Mucosa of descending colon (tissue), 3 donors: ENCODE data around the gene CMC2. TPM values are rescaled to one million over a fixed set of nuclear protein-coding genes. Genes with fewer than 3 reads are reported as not detected.

ENCODE experiments used
- ATAC-seq: fragments of 200-7000 bp; cut with Tn5 transposase; one replicate; pipeline ENCODE4 v1.9.1; 2020; ENCODE audit warnings: mild to moderate bottlenecking, moderate library complexity
- DNase-seq, 3 donors: peaks; one replicate each; pipeline ENCODE4 v3.0.0-alpha.2; 2020
- H3K36me3 ChIP-seq: fragments of 200-600 bp; one replicate; pipeline ENCODE4 v1.8.0; 2021; ENCODE audit warnings: low read depth, mild to moderate bottlenecking
- H3K4me1 ChIP-seq: fragments of 200-600 bp; one replicate; pipeline ENCODE4 v1.8.0; 2021; ENCODE audit warnings: low read depth, mild to moderate bottlenecking
- H3K4me3 ChIP-seq: fragments of 200-600 bp; one replicate; pipeline ENCODE4 v1.8.0; 2021; ENCODE audit warnings: mild to moderate bottlenecking
- H3K9me3 ChIP-seq: fragments of 200-600 bp; one replicate; pipeline ENCODE4 v1.8.0; 2021; ENCODE audit warnings: mild to moderate bottlenecking
- CTCF ChIP-seq: fragments of 200-600 bp; IDR thresholded peaks from one replicate; pipeline ENCODE4 v1.8.0; 2022; ENCODE audit warnings: antibody characterized with exemption, mild to moderate bottlenecking
- intact Hi-C, 2 donors: fragments of 100-400 bp; cut with DNase I in 1 of 2; cut with micrococcal nuclease in 1 of 2; formaldehyde crosslinking; loops; one replicate each; pipeline versions ENCODE4 v1.11.0 to v1.11.1; 2022; cut with DNase I, micrococcal nuclease
- total RNA-seq, 3 donors: library from RNA; stranded (reverse); fragmentation: NEBNext Ultra II Directional in 2 of 3; extraction: Animal tissue kit (Norgen Biotek cat#: 25700) in 2 of 3; gene quantifications; one replicate each; pipeline versions ENCODE4 v1.2.1 to v1.2.4, GENCODE V29; 2021 to 2023
- donor health status: DM: no; HTN: no; CAD: no; lungs with moderate emphysema.
- donor health status: DM: no; HTN: no; CAD: no.
- donor health status: DM: no; HTN: yes; CAD: no.

CMC2 gene
- total RNA-seq, 3 donors from 2014 or later: 42.1 to 52.7 (median 51.9) TPM

- intact Hi-C loops: no loop called here
- TF ChIP-seq CTCF: no peak
- DNase-seq (no peak), ATAC-seq (no peak)
- no peak overlapping the region for H3K4me3 ChIP-seq
- no peaks in the 10 kb centered on the region for H3K9me3 ChIP-seq
- H3K4me1 ChIP-seq: no peaks in the 10 kb centered on the region
- no peaks in the 10 kb centered on the region for H3K36me3 ChIP-seq
Measured at GRCh38 chr16:80947708-80948625, 58.7 kb downstream of the CMC2 start.

GRCh38 chr16:80947239-80947638, 59.4 kb downstream of the CMC2 start:
- Histone ChIP-seq H3K9me3 (no peaks in the 10 kb centered on the region), H3K4me3 (no peak overlapping the region), H3K36me3 (no peaks in the 10 kb centered on the region), H3K4me1 (no peaks in the 10 kb centered on the region)
- intact Hi-C loops: no loop called here
- ATAC-seq (no peak), DNase-seq (no peak)
- TF ChIP-seq CTCF: no peak

GRCh38 chr16:80946481-80946880, 60.2 kb downstream of the CMC2 start:
- intact Hi-C loops: no loop called here
- TF ChIP-seq CTCF: no peak
- Histone ChIP-seq H3K9me3 (no peaks in the 10 kb centered on the region), H3K4me1 (no peaks in the 10 kb centered on the region), H3K4me3 (no peak overlapping the region), H3K36me3 (no peaks in the 10 kb centered on the region)
- DNase-seq (no peak), ATAC-seq (no peak)

GRCh38 chr16:80940069-80940856, 66.4 kb downstream of the CMC2 start:
- intact Hi-C loops: no loop called here
- H3K9me3 ChIP-seq: no peaks in the 10 kb centered on the region
- no peak for DNase-seq
- H3K36me3 ChIP-seq: no peaks in the 10 kb centered on the region
- H3K4me1 ChIP-seq: no peaks in the 10 kb centered on the region
- TF ChIP-seq CTCF: no peak
- no peak for ATAC-seq
- no peak overlapping the region for H3K4me3 ChIP-seq

- no peak for DNase-seq
- Histone ChIP-seq H3K4me1 (no peaks in the 10 kb centered on the region), H3K36me3 (no peaks in the 10 kb centered on the region), H3K9me3 (no peaks in the 10 kb centered on the region), H3K4me3 (no peak overlapping the region)
- ATAC-seq: no peak
- no peak for TF ChIP-seq CTCF
- intact Hi-C loops: no loop called here
Measured at GRCh38 chr16:80938879-80939260, 67.8 kb downstream of the CMC2 start.
